ENCODE results near the gene CTBP2. TPM values are rescaled to one million over a fixed set of nuclear protein-coding genes. Genes with fewer than 3 reads are reported as not detected.

Gene CTBP2
- total RNA-seq, 2 donors from 2014 or later: 1.2 TPM

DNA sequence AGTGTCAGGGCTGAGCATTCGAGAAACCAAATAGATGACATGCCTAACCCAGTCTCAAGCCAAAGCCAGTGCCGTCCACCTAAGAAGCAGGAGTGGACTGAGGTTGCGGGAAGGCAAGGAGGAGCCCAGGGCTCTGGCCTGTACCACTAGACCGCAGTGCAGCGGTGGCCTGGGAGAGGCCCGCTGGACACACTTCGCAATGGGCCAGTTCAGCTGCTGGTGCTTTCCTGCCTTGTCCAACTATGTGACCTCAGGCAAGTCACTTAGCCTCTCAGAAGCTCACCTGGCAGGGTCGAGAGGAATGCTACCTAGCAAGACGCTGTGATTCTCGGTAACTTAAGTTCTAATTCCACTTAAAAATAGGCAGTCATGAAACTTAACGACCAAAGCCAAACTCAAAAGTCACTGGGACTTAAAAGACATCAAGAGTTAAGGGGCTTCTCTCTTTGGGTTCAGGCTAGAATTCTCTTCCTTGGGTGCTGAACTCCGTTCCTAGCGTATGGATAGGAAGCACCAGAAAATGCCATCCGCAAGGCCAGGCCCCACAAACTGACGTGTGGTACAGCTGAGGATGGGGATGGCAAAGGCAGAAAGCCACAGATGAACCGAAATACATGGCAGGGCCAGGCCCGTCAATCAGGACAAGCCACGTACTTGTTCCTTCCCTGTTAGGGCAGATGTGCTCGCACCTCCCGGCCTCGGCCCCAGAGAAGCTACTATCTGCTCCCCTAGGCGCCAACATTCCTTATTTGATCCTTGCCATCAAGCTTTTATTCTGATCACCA, 34.2 kb downstream of the CTBP2 start:
- Mint-ChIP-seq H3K27ac (no peak overlapping the region), H3K36me3 (no peaks in the 10 kb centered on the region), H3K9me3 (no peaks in the 10 kb centered on the region)
- DNase-seq (ENCODE audit: low spot score in 2 of 2) (no peak), ATAC-seq (no peak)

DNA sequence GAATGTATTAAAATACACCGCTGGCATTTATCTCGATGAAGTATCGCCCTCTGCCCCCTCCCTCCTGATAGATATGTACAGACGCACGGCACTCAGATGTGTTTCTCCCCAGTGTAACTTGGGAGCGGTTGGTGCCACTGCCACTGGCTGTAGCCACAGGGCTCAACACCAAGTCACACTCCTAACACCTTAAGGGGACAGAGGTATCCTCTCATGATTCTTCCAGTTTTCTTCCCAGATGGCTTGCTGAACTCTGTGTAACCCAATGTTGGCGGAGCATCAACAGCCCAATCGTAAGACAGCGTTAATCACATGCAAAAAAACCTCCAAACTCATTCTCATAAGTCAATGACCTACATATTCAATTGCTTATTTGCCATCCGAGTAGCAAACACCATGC, 35.5 kb downstream of the CTBP2 start:
- H3K27ac Mint-ChIP-seq: no peak overlapping the region
- ATAC-seq: no peak
- no peaks in the 10 kb centered on the region for H3K9me3 Mint-ChIP-seq
- no peak for DNase-seq (ENCODE audit: low spot score in 2 of 2)
- H3K36me3 Mint-ChIP-seq: no peaks in the 10 kb centered on the region

DNA sequence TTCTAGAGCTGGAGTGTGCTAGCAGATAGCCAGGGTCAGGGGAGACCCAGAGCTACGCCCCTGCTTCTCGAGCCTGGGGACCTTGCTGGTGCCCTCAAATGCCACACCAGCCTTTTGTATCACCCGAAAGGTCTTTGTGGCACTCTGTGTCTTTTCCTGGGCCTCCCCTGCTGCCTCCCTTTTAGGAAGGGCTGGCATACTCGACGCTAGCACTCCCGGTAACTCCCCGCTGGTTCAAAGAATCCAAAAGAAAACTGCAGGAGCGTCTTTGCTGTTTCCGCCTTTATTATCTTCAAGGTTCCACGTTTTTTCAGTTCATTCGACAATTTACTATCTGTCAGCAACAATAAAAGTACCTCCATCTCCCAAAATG, 36.3 kb downstream of the CTBP2 start:
- no peaks in the 10 kb centered on the region for H3K9me3 Mint-ChIP-seq
- no peaks in the 10 kb centered on the region for H3K36me3 Mint-ChIP-seq
- ATAC-seq (no peak), DNase-seq (ENCODE audit: low spot score in 2 of 2) (no peak)
- H3K27ac Mint-ChIP-seq: no peak overlapping the region

DNA sequence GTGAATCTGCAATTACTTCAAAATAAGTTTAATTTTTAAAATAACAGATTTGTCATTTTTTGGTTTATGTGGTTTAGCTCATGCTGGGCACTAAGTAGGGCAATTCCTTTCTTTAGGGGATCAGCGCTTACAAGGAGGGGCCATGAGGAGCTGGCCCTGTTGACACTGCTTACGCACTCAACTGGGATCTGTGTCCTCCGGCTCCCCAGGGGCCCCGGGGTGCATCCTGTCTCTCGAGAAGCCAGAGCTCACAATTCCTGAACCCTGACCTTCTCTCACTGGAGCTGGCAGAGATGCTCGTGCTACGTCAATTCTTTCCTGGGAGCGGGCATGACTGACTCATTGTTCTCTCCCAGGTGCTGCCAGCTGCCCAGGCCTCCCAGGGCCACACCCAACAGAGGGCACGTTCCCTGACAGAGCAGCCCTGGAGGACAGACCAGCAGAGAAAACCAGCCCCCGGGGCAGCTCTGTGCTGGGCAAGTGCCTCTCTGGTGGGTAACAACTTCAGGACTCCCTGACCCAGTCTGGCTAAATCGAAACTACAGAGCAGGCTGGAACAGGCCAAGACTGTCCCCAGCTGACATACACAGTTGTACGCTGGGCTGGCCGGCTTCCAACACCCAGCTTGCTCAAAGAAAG, 36.8 kb downstream of the CTBP2 start:
- Mint-ChIP-seq H3K9me3 (no peaks in the 10 kb centered on the region), H3K36me3 (no peaks in the 10 kb centered on the region), H3K27ac (no peak overlapping the region)
- no peak for DNase-seq (ENCODE audit: low spot score in 2 of 2)
- ATAC-seq: no peak

DNA sequence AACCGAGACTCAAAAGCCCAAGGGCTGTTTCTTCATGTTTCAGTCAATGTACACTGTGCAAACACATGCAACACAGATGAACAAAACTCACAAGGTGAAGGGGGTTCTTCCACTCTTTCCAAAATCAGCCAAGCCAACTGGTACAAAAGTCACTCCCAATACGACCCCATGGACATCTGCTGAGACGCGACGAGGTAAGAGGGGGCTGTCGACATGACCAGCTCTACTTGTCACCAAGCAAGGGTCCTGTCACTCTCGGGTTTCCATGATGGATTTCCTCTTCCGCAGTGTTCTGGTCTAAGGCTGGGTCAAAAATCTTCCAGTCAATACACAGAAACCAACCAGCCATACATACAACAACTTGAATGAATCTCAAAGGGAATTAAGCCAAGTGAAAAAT, 37.8 kb downstream of the CTBP2 start:
- H3K27ac Mint-ChIP-seq: no peak overlapping the region
- no peaks in the 10 kb centered on the region for H3K36me3 Mint-ChIP-seq
- ATAC-seq (no peak), DNase-seq (ENCODE audit: low spot score in 2 of 2) (no peak)
- H3K9me3 Mint-ChIP-seq: no peaks in the 10 kb centered on the region

DNA sequence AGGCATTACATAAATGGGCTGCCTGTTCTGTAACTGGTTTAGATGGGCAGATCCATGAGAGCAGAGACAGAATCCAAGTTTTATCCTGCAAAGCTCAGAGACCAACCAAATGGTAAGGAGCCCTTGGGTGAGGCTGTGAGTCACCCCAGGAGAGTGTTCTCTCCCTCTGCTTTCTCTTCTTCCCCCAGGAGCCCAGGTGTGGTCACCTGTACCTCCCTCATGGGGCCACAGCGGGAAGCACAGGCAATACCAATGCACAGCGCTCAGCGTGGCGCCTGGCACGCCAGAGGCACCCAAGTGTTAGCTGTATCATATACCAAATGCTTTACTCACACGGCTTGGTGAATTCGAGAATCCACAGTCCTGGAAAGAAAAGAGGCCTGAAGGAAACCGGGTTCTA, 39.4 kb downstream of the CTBP2 start:
- Mint-ChIP-seq H3K27ac (no peak overlapping the region), H3K9me3 (no peaks in the 10 kb centered on the region), H3K36me3 (no peaks in the 10 kb centered on the region)
- no peak for ATAC-seq
- no peak for DNase-seq (ENCODE audit: low spot score in 2 of 2)

DNA sequence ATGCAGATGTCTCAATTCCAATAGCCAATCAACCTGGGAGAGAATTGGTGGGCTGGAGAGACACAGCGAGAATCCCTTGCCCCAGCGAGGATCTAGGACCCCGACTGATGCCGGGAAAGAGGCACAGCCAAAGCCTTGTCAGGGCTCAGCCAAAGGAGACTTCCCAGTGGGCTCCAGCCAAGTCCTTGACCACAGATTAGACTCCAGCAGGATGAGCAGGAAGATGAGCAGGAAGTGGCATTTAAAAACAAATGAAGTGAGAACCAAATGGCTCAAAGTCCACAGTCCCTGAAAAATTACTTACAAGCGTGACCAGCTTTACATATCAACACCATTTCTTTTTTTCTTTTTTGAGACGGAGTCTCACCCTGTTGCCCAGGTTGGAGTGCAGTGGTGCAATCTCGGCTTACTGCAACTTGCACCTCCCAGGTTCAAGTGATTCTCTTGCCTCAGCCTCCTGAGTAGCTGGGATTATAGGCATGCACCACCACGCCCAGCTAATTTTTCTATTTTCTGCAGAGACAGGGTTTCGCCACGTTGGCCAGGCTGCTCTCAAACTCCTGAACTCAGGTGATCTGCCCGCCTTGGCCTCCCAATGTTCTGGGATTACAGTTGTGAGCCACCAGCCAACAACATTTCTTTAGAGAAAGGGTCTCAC, 40.2 kb downstream of the CTBP2 start:
- ATAC-seq (no peak), DNase-seq (ENCODE audit: low spot score in 2 of 2) (no peak)
- H3K9me3 Mint-ChIP-seq: no peaks in the 10 kb centered on the region
- H3K36me3 Mint-ChIP-seq: no peaks in the 10 kb centered on the region
- no peak overlapping the region for H3K27ac Mint-ChIP-seq

DNA sequence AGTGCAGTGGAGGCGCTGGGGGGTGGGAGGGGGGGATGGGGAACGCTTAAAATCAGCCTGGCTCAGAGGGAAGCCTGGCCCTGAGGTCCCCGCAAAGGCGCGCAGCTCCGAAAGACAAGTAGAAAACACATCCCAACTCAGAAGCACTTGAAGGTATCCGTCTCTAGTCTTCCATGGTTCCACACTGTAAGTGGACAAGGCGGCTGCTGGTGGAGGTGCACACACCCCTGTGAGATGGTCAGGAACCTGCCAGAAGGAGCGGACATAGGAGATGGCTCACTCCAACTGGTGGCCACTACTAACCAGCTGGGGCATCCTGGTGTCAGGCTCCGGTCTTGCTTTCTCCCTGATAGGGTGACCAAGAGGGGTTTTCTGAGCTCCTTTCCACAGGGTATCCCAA, 41.7 kb downstream of the CTBP2 start:
- ATAC-seq: no peak
- H3K27ac Mint-ChIP-seq: no peak overlapping the region
- DNase-seq (ENCODE audit: low spot score in 2 of 2): no peak
- no peaks in the 10 kb centered on the region for H3K9me3 Mint-ChIP-seq
- no peaks in the 10 kb centered on the region for H3K36me3 Mint-ChIP-seq

DNA sequence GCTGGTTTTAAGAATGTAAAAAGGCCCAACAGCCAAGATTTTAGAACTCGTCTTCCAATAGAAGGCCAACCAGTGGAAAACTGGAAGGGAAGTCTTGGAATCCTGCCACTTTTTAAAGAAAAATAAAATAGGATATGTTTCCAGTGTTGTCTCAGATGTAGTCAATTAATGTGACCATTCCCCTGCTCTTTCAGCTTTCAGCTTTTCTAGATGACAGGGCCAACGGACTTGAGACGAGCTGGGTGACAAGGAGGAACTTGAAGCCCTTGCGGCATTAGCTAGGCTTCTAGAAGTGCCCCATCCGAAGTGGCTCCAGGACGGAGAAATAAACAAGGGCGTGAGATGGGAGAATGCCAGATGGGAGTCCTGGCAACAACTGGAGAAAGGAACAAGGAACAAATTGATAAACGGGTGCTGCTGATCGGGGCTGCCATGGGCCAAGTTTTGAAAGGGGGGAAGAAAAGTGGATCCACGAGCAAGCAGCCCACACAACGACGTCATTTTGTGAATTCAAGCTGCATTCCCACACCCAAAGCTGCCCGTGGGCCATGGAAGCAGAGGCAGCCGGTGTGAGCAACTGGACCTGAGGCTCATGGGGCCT, 42.3 kb downstream of the CTBP2 start:
- H3K27ac Mint-ChIP-seq: no peak overlapping the region
- no peaks in the 10 kb centered on the region for H3K36me3 Mint-ChIP-seq
- DNase-seq (ENCODE audit: low spot score in 2 of 2) (no peak), ATAC-seq (no peak)
- H3K9me3 Mint-ChIP-seq: no peaks in the 10 kb centered on the region

DNA sequence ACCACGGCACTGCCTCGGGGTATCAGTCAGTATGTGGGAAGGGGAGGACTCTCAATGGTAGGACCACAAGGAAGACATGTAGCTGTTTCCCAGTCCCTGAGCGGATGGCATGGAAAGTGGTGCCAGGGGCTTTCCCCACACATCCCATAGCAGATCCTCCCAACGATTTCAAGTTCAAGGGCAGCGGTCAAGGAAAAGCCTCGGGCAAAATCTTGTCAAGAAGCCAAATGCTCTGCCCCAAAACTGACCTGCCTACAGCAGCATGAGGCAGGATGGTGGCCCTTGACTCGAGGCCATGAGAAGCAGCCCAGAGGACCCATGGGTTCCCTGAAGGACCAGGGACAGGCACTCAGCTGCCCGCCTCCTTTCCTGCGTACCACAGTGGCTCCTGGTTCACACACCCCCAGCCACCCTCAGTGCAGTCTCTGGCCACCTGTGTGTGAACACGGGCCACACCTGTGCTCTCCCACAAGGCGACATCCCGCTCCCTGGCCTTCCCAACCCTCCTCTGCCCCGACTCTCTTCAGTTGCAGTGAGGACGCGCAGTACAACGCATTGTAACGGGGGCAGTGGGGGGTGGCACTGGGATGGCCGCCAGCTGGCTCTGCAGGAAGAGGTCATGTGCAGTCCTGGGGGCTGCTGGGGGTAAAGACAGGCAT, 43.6 kb downstream of the CTBP2 start:
- ATAC-seq (no peak), DNase-seq (ENCODE audit: low spot score in 2 of 2) (no peak)
- H3K9me3 Mint-ChIP-seq: no peaks in the 10 kb centered on the region
- no peaks in the 10 kb centered on the region for H3K36me3 Mint-ChIP-seq
- no peak overlapping the region for H3K27ac Mint-ChIP-seq

DNA sequence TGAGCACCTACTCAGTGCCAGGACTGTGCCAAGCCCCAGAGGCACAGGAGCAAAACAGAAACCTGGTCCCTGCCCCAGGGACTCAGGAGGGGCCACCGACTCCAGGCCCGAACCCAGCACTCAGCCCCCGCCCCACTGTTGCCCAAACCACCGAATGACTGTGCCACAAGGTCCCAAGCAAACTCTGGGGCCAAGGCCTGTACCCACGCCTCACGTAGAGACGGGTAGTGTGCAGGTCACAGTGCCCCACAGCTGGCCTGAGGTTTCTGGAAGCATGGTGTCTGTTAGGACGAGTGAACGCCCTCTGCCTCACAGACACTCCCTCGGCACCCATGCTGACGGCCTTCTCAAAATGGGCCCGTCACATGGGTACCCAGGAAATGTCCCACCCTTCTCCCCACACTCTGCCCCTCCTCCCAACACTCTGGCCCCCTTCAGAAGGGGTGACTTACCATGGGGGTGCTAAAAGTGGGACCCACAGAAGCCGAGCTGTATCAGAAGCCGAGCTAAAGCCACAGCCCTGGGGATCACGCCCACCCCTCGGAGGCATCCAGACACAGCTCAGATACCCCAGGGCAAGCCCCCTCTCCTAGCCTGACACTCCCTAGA, 44.2 kb downstream of the CTBP2 start:
- ATAC-seq (no peak), DNase-seq (ENCODE audit: low spot score in 2 of 2) (no peak)
- Mint-ChIP-seq H3K9me3 (no peaks in the 10 kb centered on the region), H3K27ac (no peak overlapping the region), H3K36me3 (no peaks in the 10 kb centered on the region)

DNA sequence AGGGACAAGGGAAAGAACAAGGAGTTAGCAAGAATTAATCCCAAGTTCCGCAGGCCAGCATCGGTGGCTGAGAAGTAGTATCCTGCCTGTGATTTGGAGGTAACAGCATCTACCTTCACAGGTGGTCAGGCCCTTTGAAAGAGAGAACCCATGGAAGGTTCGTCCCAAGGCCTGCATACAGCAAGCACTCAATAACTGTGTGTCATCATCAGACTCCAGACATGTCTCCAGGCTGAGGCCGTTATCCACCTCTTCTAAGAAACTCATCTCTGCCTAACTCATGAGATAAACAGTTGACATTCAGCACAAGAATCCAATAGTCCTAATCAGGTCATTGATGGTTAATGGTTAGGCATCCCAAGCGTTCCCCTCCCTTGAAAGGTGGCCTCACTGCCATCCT, 45.0 kb downstream of the CTBP2 start:
- H3K36me3 Mint-ChIP-seq: no peaks in the 10 kb centered on the region
- H3K9me3 Mint-ChIP-seq: no peaks in the 10 kb centered on the region
- H3K27ac Mint-ChIP-seq: no peak overlapping the region
- DNase-seq (ENCODE audit: low spot score in 2 of 2): no peak
- ATAC-seq: no peak

DNA sequence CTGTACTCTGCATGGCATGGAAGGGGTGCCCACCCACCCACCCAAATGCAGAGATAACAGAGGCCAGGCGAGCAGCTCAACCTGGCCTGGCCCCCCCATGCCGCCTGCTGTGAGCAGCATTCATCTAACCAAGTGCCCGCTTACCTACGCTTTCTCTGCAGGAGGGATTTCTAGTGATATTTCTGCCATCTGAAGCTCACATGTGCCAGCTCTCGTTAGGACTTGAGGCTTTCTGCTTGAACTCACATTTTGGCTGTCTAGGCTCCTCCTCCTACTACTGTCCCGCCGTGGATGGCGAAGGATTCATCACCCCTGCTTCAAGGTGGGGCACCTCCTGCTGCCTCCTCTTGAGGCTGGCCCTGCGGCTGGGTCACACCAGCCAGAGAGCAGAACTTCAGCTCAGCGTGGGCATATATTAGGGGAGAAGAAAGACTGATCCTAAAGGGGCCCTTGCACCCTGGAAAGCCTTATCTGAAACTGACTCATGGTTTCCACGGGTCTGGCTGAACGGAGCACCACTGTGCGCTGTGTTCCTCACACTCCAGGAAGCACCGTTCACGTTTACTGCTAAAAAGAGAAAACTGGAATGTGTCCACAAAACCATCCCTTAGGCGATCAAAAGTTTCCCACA, 45.5 kb downstream of the CTBP2 start:
- ATAC-seq (no peak), DNase-seq (ENCODE audit: low spot score in 2 of 2) (no peak)
- Mint-ChIP-seq H3K36me3 (no peaks in the 10 kb centered on the region), H3K9me3 (no peaks in the 10 kb centered on the region), H3K27ac (no peak overlapping the region)

DNA sequence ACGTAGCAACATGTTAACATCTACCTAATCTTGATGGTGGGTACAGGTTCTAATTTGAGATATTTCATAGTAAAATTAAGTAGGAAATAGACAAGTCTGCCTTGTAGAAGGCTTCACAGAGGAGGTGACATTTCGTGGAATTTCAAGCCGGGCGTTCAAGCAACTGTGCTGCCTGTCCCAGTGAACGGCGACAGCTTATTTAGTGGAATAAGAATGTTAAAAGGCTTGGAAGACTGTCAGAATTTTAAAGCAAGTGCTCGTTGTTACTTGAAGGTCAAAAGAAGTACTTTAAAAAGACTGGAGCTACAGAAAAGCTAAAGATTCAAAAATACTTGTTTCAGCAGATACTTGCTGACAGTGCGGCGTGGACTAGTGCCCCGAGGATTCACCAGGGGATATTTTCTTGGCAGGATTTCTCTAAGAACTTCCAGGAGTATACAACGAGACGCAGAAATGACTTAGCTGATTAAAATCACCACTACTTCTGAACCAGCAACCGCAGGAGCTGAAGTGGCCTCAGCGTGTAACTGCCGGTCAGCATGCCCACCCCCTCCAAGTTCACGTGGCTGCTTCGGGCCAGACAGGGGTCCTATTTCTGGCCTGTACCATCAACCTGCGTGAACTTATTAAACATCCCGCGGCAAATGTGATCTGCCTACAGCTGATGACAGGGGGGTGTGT, 46.5 kb downstream of the CTBP2 start:
- Mint-ChIP-seq H3K9me3 (no peaks in the 10 kb centered on the region), H3K27ac (no peak overlapping the region), H3K36me3 (no peaks in the 10 kb centered on the region)
- ATAC-seq (no peak), DNase-seq (ENCODE audit: low spot score in 2 of 2) (no peak)

DNA sequence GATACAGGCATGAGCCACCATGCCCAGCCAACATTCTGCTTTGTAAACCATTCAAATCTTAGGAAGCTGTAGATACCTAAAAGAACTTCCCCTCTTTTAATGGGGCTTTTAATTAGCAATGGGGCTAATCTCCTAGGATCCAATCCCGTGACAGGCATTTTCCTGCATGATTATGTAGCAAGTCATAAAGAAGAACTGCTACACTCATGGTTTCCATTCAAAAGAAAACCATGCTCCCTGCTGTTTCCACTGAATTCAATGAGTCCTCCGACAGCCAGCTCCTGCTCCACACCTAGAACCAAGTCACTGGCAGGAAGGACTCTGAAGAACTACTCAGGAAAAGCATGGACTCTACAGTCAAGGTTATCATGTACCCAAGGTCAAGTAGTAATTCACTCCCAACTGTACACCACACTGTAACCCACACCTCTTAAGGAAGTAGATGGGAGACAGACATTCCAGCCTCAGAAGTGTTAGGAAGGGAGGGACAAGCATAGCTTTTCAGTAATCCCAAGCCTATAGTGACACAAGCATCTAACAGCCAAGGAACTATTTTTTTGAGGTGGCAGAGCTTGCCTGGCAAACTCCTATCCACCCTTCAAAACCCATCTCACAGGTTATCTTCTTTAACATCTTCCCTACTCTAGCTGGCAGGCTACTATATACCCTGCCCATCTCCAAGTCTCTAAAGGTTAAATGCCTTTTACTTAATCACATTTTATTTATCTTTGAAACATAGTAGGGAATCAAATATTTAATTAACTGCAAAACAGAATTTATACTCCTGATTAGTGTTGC, 47.5 kb downstream of the CTBP2 start:
- Mint-ChIP-seq H3K36me3 (no peaks in the 10 kb centered on the region), H3K9me3 (peaks cover 1% of the 10 kb centered on the region in 2 donors), H3K27ac (no peak overlapping the region)
- DNase-seq (ENCODE audit: low spot score in 2 of 2) (no peak), ATAC-seq (no peak)
